OCI-LY7 (cell line): ENCODE measurements around the gene ADPRHL1.

Experiments used
- CTCF ChIP-seq: fragments of 200-600 bp; sonication (generic); conservative IDR thresholded peaks from 2 replicates; pipeline ENCODE4 v1.5.1; 2014; ENCODE audit warnings: mild to moderate bottlenecking, antibody characterized with exemption, low read length, moderate library complexity, mixed read lengths
- EZH2phosphoT487 ChIP-seq: fragments of 200-600 bp; sonication (generic); IDR thresholded peaks from 2 replicates; pipeline ENCODE4 v1.6.1; 2018; ENCODE audit warnings: low read depth, borderline replicate concordance, mild to moderate bottlenecking, mixed run types, antibody characterized with exemption, low read length, moderate library complexity, mixed read lengths

GRCh38 chr13:113458253-113459065, 5.2 kb upstream of the ADPRHL1 start:
- TF ChIP-seq CTCF (peak; percentile 47), EZH2phosphoT487 (no peak)
